ENCODE data around the gene DDR2.

DNA sequence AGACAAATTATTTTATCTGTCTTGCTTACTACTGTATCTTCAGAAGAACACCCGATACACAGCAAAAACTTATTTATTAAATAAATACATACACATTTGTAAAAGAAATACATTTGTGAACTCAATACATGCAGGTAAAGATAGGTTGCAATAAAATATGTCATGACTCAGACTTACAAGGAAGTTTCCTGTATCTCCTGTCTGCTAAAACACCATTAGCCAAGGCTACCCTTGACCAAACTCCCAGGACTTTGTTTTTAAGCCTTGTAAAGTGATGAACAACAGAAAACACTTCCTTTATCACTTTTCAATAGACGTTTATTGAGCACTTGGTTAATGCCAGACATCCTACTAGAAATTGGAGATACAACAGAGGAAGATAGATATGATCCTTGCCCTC lies 101.8 kb downstream of the DDR2 start:
- TF ChIP-seq CTCF (conservative IDR thresholded peaks at IDR 0.05; ENCODE audit: low read depth, low read length) (no peak), EZH2phosphoT487 (IDR thresholded peaks at IDR 0.05; ENCODE audit: borderline replicate concordance, low read length) (no peak), EZH2 (IDR thresholded peaks at IDR 0.05; ENCODE audit: low read length, unreplicated experiment) (no peak)

Measured in PC-3 (cell line).